NCI-H82 (cell line): ENCODE results near the gene TMTC3.
A peak's percentile ranks its signal among the peaks of the same experiment; 100 is the strongest.
"Not testable (repeated sequence)": the region's sequence is repeated elsewhere in the genome, so short reads cannot be mapped to it uniquely, and the experiment has no call there.

Experiments
- DNase-seq: peaks from one replicate; lab custom pipeline; 2025; lab: John Stamatoyannopoulos, UW

TMTC3 gene

GRCh38 chr12:88141774-88142609 lies at the start of gene TMTC3, which contains the start of gene CEP290:
TSS of gene TMTC3 (plus strand) at chr12:88142307. CDS start at chr12:88148316, 6,009 bp downstream.
TSS of gene CEP290 (minus strand) at chr12:88142088. CDS start at chr12:88141307, 781 bp downstream.
- peak; percentile 99 for DNase-seq

GRCh38 chr12:88092771-88093170 lies 49.3 kb upstream of the TMTC3 start:
- DNase-seq, result peak; percentile 35

GRCh38 chr12:88093573-88093972 lies 48.5 kb upstream of the TMTC3 start:
- no peak for DNase-seq

DNA sequence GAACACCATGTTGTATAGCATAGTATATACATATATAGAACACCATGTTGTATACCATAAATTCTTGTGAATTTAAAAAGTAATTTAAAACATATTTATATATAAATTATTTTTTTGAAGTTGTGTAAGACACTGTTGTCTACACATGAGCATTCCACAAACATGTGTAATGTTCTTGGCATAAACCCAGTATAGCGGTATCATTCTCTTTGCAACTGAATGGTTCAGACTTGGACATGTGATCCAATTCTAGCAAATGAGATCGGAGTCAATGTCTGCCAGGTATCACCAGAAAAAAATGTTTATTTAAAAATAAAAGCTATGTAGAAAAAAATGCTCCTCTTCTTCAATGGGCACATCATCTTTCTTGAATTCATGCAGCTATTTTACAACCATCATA lies 34.1 kb upstream of the TMTC3 start:
- DNase-seq, result no peak

DNA sequence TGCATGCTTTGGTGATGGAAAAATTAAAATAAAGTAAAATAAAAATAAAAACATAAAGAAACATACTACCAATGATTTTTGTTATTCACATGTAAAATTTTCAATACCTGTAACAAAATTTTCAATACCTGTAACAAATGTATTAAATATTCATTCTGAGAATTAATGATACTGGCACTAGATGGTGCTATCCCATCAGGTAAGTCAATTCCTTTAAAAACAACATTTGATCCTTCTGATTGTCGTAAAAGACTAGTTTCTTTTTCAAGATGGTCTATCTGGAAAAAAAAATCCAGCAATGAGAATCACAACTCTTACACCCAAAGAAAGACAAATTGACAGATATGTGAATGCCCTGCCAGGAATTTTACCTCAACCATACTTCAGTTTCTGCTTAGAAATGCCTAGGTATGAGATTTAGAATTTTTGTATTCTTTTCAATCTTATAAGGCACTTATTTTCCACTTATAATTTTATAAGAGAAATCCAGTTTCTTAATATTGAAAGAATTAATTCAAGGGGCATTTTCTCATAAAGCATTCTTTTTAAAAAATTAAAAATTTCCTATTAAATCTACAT lies 30.9 kb upstream of the TMTC3 start:
- peak; percentile 36 for DNase-seq

DNA sequence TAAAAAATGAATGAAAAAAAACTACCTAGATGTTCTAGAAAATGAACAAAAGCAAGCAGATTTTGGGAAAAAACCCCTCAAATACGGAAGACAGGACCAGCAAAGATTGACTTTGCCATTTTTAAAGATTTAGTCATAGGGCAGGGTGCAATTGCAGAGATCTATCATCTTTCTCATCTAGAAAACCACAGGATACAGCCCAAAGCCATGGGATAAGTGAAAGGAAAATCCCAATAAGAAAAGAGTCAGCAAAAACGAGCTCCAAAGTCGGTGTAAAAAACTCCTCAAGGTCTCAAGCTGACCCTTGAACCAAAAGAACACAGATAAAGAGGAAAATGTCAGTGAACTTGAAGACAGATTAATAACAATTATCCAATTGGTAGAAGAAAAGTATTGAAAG lies 28.2 kb upstream of the TMTC3 start:
- DNase-seq, result no peak

DNA sequence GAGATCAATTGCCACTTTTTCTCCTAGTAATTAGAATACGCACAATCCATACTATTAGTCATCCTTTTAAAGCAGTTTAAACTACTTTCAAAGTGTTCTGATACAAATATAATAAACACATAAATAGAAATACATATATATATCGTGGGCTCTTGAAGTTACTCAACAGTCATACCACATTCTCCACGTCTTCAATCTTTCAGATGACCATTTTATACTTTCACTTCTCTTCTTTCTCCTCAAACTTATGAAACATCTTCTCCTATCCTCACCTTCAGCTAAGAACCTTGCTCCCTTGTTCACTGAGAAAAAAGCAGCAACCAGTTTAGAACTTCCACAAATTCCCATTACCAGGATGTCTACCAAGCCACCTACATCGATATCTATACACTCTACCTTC lies 19.4 kb upstream of the TMTC3 start:
- DNase-seq, result no peak

DNA sequence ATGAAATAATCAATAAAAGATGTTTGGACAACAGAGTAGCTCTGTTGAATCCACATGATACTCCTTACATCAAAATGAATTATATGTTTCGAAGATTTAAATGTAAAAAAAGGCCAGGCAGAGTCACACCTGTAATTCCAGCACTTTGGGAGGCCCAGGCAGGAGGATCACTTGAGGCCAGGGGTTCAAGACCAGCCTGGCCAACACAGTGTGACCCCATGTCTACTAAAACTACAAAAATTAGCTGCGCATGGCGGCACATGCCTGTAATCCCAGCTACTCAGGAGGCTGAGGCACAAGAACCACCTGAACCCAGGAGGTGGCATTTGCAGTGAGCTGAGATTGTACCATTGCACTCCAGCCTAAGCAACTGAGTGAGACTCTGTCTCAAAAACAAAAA lies 15.0 kb upstream of the TMTC3 start:
- DNase-seq, result no peak

- DNase-seq, result no peak
These were observed 14.3 kb upstream of the TMTC3 start for GRCh38 chr12:88127855-88128254.

DNA sequence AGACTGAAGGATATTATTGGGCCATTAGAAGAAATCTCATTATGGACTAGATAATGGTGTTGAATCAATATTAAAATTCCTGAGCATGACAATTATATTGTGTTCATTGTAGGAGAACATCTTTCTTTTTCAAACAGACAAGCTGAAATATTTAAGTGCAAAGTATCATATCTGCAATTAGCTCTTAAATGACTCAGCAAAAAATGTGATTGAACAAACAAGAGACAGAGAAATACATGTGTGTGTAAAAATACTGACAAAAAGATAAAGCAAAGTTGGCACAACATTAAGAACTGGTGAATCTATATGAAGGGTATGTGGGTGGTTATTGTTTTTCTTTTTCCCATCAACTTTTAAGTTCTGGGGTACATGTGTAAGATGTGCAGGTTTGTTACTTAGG lies 9.7 kb upstream of the TMTC3 start:
- no peak for DNase-seq

DNA sequence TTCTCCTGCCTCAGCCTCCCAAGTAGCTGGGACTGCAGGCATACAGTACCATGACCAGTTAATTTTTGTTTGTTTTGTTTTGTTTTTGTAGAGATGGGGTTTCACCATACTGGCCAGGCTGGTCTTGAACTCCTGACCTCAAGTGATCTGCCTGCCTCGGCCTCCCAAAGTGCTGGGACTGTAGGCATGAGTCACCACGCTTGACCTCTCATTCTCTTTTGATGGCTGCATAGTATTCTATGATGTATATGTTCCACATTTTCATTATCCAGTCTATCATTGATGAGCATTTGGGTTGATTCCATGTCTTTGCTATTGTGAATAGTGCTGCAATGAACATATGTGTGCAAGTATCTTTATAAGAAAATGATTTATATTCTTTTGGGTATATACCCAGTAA lies 8.9 kb upstream of the TMTC3 start:
- not testable (repeated sequence) for DNase-seq

GRCh38 chr12:88139711-88140110 lies 2.4 kb upstream of the TMTC3 start:
- not testable (repeated sequence) for DNase-seq

- no peak for DNase-seq
These were observed 708 bp upstream of the TMTC3 start for GRCh38 chr12:88141425-88141773.

GRCh38 chr12:88142610-88142991 lies 494 bp downstream of the TMTC3 start:
- DNase-seq, result peak; percentile 52

GRCh38 chr12:88144037-88144436 lies 1.9 kb downstream of the TMTC3 start:
- DNase-seq, result no peak

GRCh38 chr12:88144546-88145468 lies 2.7 kb downstream of the TMTC3 start:
- DNase-seq, result no peak

- DNase-seq, result no peak
These were observed 3.7 kb downstream of the TMTC3 start for GRCh38 chr12:88145567-88146505.

DNA sequence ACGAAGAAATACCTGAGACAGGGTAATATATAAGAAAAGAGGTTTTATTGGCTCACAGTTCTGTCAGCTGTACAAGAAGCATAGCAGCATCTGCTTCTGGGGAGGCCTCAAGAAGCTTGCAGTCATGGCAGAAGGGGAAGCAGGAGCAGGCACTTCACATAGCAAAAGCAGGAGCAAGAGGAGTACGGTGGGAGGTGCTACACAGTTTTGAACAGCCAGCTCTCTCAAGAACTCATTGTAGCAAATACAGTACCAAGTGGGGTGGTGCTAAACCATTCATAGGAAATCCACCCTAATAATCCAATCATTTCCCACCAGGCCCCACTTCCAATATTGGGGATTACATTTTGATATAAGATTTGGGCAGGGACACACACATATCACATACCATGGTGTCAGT lies 8.0 kb downstream of the TMTC3 start:
- no peak for DNase-seq

- DNase-seq, result peak; percentile 15
These were observed 11.9 kb downstream of the TMTC3 start for GRCh38 chr12:88153959-88154358.

DNA sequence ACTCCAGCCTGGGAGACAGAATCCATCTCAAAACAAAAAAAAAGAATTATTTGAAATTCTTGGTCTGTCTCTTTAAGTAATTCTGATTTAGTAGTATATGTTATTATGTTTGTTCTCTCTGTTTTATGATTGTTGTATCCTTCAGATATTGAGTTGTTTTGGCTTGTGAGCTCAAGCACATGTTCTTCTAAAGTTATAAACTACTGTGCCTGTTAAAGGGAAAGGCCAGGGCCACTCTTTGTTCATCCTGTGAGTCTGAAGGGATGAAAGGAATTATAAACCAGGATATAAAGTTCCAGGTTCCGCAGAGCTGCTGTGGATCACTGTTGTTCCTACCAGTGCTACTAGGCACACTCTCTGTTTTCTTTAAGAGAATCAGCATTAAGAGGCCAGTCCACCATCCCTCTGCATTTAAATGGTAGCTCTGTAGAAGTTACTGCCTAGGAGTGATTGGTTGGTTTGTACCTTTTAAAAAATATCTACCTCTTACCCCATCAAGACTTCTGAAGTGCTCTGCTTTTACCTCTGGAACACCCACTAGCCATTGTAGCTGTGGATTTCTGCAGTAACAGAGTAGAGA lies 14.1 kb downstream of the TMTC3 start:
- no peak for DNase-seq

DNA sequence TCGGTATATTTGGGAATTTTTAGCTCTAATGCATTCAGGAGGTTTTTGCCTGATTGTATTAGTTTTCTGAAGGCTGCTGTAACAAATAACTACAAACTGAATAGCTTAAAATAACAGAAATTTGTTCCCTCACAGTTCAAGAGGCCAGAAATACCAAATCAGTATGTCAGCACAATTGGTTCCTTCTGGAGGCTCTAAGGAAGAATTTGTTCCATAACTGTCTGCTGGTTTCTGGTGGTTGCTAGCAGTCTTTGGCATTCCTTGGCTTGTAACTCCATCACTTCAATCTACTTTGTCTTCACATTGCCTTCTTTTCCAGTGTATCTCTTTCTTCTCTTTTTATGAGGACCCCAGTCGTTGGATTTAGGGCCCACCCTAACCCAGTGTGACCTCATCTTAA lies 21.3 kb downstream of the TMTC3 start:
- DNase-seq, result no peak
